NCI-H1694 (cell line): ENCODE results near the gene ABCA4.

ENCODE experiments used
- DNase-seq: peaks from one replicate; lab custom pipeline; 2025; lab: John Stamatoyannopoulos, UW

ABCA4 gene

GRCh38 chr1:94083681-94084080, 37.3 kb downstream of the ABCA4 start:
- DNase-seq = peak; percentile 42

DNA sequence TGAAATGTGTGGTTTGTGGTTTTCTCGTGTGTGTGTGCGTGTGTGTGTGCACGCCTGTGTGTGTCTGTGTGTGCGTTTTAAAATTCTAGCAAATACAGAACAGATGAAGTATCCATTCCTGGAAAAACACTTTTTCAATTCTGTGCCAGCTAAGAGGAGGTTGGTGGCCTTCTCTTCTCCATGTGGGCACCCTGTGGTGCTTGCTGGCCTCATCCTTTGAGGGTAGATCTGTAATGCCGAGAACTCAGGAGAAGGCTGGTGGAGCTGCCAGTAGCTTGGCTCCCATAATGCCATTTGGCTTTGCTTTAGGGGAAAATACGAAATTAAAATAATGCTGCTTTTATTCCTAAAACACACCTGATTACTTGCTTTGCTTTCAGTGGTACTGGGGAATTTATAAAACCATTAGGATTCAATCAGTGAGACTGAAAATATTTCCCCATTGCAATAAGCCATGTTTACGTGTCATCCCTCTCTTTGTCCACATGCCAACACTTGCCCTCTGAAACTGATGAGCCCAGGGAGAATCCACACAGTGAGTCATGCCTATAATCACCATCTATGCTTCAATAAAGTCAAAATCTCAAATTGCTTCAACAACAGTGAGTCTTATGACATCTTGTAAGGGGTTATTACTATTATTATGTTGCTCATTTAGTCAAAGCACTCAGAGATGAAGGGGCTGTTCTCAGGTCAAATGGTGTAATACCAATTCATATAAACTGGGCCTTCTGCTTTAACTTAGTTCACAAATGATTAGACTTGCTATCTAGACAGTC, 39.2 kb downstream of the ABCA4 start:
- DNase-seq = no peak

- DNase-seq = no peak
These were observed 41.0 kb downstream of the ABCA4 start for GRCh38 chr1:94079989-94080388.

DNA sequence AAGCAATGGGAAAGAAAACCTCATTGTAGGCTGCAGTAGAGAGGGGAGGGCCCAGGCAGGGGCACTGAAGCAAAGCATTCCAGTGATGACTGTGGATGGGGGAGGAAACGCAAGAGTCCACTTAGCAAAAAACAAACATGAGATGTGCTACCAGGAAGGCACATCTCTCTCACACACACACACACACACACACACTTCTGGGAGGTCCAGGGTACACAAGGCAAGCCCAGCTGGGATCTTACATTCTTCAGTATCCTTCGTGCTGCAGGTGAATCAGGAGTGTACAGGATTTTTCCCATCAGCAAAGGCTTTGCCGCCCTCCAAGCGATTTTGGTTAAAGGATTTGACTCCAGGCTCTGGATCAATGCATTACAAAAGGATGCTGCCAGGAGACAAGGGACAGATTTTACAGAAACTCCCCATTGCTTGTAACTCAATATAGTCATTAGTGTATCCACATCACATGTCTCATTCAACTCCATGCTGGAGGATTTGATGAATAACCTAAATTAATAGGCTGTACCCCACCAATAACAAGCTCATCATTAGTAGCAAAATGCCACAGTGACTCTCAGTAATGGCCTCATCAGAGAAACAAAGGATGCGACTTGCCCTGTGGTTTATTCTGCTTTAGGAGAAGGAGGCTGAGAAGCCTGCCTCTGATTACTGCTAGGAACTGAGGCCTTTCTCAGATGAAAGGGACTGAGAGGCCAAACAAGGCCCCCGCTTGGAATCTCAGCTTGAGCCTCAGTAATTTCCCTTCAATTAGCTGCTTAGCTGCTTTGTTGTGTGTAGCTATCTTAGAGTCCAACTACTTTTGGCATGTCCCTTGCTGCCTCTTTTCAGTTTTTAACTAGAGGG, 41.6 kb downstream of the ABCA4 start:
- no peak for DNase-seq

- no peak for DNase-seq
These were observed 48.0 kb downstream of the ABCA4 start for GRCh38 chr1:94072840-94073522.

- no peak for DNase-seq
These were observed 49.0 kb downstream of the ABCA4 start for GRCh38 chr1:94071976-94072375.

GRCh38 chr1:94071391-94071790, 49.6 kb downstream of the ABCA4 start:
- no peak for DNase-seq

- no peak for DNase-seq
These were observed 50.1 kb downstream of the ABCA4 start for GRCh38 chr1:94070865-94071264.

DNA sequence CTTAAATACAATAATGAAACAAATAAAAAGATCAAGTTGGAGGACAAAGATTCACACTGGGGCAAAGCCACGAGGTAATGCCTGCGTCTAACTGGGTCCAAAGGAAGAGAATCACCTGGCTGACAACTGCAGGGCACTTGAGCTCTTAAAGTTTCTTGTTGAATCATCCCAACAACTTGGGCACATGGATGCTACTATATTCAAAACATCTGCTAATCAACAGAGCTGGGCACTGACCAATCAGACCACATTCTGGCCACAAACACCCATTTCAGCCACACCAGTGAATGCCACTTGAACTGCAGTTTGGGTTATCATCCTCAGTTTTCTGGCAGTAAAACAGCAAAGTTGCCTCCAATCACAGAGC, 51.0 kb downstream of the ABCA4 start:
- DNase-seq = no peak

GRCh38 chr1:94068999-94069918, 51.7 kb downstream of the ABCA4 start:
- no peak for DNase-seq

DNA sequence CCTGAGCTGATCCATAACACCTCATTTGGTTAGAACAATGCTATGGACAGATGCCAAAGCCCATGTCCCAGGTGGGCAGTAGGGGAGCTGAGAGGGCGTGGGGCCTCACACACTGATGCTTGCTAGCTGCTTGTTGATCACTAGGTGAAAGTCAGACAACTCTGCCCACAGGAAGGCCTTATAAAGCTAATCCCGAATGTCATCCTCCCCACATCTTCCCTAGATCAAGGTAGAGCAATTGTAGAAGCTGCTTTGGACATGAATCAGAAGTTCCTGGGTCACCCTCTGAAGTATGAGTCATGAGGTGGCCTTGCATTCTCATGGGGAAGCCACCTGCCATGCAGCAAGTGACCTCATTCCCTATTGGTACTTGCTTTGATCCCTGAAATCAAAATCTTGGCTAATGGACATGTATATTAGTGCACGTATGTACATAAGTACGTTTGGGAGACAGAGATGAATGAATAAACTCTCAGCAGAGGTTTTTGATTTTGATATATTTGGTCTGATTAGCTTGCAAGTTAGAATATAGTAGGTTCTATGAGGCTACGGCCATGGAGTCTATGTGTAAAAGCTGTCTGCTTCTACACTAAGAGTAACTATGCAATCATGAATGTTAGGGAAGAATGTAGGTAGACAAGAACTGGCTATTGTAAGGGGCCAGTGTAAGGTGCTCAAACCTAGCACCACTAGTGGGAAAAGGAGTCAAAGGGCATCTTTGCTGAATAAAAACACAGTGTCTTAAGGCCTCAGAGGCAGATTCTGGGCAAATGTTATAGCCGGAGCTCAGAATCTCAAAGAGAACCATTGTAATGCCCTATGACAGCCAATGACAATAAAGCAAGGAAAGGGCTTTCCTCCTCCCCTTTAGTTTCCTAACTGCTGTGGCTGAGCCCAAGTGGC, 52.6 kb downstream of the ABCA4 start:
- DNase-seq = no peak

DNA sequence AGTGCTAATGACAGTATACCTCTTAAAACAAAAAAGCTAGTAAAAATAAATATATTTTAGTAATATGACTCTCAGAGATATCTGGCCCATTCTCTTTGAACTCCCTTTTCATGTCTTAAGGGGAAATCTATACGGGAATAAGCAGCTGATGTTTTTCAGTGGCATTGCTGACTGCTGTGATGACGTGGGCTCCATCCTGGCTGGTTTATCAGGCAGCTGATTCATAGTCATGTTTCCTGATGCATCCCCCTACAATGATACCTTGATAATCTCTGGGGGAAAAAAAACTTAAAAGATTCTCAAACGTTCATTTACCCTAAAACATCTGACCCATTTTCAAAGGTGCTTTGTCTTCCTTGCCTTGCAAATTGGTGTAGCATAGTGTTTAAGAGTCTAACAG, 53.8 kb downstream of the ABCA4 start:
- no peak for DNase-seq

DNA sequence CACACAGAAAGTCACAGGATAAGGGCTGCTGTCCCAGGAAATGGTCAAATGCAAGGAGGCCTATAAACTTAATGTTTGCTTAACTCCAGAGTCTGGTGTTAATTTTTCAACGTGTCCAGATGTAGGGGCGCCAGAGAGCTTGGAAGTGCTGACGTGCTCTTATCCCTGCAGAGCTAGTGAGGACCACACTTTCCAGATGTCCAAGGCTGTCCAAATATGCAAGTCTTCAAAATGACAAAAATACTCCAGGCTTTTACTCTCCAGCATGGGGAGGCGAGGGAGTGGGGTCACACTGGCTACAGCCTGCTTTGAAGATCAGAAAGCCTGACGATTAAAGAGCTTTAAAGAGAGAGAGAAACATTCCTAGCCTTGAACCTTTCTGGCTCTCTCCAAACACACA, 57.6 kb downstream of the ABCA4 start:
- DNase-seq = peak; percentile 5

GRCh38 chr1:94061513-94062443, 59.2 kb downstream of the ABCA4 start:
- peak; percentile 85 for DNase-seq

- DNase-seq = no peak
These were observed 60.2 kb downstream of the ABCA4 start for GRCh38 chr1:94060720-94061119.

GRCh38 chr1:94058766-94059165, 62.2 kb downstream of the ABCA4 start:
- no peak for DNase-seq

- no peak for DNase-seq
These were observed 64.0 kb downstream of the ABCA4 start for GRCh38 chr1:94056996-94057395.

GRCh38 chr1:94056171-94056570, 64.8 kb downstream of the ABCA4 start:
- no peak for DNase-seq

- DNase-seq = no peak
These were observed 65.4 kb downstream of the ABCA4 start for GRCh38 chr1:94055459-94056122.
